Stimulated activated CD4-positive, alpha-beta T cell treated with anti-CD3 and anti-CD28 coated beads, Interleukin-4, amount 100 ng/mL, for 48 hours (primary cell): ENCODE results near the gene SVEP1.
"Not testable (repeated sequence)": the region's sequence is repeated elsewhere in the genome, so short reads cannot be mapped to it uniquely, and the experiment has no call there.

Experiments
- DNase-seq, 2 donors: peaks; one replicate each; pipeline ENCODE4 v3.0.0-alpha.2; 2020; ENCODE audit warnings: low read depth in 2 of 2

The SVEP1 gene

DNA sequence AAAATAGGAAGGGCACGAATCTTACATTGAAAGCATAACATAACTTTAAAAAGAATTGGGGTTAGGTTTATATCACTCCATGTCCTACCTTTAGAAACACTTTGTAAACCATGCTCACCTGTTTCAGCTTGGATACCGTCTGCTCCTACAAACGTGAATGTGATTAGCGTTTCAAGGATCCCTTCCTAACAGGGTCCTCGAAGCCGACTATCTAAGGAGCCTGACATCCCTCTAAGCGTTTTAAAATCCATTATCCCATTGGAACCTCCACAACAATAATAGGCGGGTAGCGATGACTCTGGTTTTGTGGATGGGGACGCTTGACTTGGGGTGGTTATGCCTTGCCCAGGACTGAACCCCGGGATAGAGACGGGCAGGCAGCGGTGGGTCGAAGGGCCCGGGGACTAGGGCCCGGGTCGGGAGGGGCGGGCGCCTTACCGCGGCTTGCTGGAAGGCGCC, 937 bp downstream of the SVEP1 start:
- DNase-seq, result no peak

DNA sequence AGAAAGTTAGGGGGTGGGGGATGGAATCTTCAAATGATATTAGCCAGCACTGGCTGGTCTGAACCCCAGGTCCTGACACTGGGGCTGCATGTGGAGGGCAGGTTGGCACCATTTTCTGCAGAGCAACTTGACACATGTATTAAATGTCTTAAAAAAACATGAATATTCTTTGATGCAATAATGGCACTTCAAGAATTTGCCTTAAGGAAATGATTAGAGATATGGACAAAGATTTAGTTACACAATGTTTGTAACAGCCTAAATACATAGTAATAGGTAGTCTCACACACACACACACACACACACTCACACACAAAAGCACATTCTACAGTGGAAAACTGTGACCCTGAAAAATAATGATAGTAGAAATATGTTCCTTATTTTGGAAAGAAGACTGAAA, 3.6 kb downstream of the SVEP1 start:
- DNase-seq, result no peak

- no peak for DNase-seq
Observed at GRCh38 chr9:110575169-110575568, 4.4 kb downstream of the SVEP1 start.

GRCh38 chr9:110573305-110573704, 6.2 kb downstream of the SVEP1 start:
- no peak for DNase-seq

DNA sequence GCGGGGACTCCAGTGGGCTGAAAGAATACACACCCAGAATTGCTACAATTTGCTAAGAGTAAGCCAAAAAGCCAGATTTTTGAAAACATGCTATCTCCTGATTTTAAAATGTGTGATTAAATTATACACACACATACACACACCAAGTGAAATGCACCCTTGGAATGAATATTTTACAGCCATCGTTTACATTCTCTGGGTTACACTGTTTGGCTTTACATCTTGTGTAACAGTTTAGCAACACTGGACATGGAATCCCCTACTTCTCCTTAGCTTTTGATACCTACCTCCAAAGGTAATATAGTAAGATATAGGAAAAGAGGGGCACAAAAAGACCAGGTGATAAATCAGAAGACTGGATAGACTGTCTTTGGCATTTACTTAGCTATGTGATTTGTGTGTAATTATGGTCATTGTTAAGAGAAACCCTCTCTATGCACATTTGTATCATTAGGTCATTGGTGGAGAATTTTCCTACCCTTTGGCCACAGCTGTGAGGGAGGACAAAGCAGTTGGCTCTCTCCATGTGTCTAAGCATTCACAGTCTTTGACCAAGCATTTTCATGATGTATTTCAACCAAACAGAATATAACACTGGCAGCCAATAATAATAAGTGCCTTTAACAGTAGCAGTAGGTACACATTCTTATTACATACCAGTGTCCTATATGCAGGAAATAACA, 7.6 kb downstream of the SVEP1 start:
- no peak for DNase-seq

- no peak for DNase-seq
Observed at GRCh38 chr9:110566156-110566555, 13.4 kb downstream of the SVEP1 start.

GRCh38 chr9:110561826-110562225, 17.7 kb downstream of the SVEP1 start:
- no peak for DNase-seq

GRCh38 chr9:110559869-110560268, 19.7 kb downstream of the SVEP1 start:
- DNase-seq, result no peak

GRCh38 chr9:110555551-110556331, 23.8 kb downstream of the SVEP1 start:
- DNase-seq, result no peak

GRCh38 chr9:110546411-110546871, 33.1 kb downstream of the SVEP1 start:
- no peak for DNase-seq

- DNase-seq, result no peak
Observed at GRCh38 chr9:110545705-110546104, 33.8 kb downstream of the SVEP1 start.

DNA sequence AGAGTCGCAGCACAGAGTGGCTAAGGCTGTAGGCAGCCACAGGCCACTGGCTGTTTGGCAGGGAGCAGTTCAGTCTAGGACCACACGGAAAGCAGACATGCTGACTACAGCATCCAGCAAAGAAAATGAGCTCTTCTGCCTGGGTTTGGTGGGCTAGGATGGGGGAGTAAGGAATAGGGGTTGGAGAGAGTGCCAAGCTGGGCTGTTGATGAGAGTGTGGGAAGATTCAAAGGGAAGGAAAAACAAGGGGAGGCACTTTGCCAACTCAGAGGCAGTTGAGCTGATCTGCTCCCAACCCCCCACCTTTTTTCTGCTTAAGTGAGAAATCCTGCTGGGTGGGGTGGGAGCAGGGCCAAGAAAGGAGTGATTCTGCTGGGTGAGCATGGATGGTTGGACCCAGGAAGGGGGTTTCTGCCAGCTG, 35.9 kb downstream of the SVEP1 start:
- DNase-seq, result no peak

GRCh38 chr9:110541950-110542349, 37.6 kb downstream of the SVEP1 start:
- no peak for DNase-seq

GRCh38 chr9:110538647-110539041, 40.9 kb downstream of the SVEP1 start:
- no peak for DNase-seq

- DNase-seq, result no peak
Observed at GRCh38 chr9:110537841-110538646, 41.5 kb downstream of the SVEP1 start.

DNA sequence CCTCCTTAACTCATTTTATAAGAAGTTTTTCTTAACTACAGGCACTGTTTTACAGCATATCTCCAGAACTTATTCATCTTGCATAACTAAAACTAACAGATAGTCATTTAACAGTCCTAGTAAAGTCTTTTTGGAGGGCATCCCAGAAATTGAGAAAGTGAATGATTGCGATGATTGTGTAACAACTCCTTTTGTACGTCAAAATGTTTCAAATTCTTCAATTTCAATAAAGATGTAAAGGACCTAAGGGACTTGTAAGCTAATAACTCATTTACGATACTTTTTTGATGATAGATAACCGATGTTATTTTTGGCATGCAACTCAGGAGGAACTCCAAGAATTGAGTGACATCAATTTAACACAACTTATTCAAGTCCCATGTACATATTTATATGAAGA, 42.7 kb downstream of the SVEP1 start:
- no peak for DNase-seq

GRCh38 chr9:110534162-110534561, 45.4 kb downstream of the SVEP1 start:
- DNase-seq, result not testable (repeated sequence)

DNA sequence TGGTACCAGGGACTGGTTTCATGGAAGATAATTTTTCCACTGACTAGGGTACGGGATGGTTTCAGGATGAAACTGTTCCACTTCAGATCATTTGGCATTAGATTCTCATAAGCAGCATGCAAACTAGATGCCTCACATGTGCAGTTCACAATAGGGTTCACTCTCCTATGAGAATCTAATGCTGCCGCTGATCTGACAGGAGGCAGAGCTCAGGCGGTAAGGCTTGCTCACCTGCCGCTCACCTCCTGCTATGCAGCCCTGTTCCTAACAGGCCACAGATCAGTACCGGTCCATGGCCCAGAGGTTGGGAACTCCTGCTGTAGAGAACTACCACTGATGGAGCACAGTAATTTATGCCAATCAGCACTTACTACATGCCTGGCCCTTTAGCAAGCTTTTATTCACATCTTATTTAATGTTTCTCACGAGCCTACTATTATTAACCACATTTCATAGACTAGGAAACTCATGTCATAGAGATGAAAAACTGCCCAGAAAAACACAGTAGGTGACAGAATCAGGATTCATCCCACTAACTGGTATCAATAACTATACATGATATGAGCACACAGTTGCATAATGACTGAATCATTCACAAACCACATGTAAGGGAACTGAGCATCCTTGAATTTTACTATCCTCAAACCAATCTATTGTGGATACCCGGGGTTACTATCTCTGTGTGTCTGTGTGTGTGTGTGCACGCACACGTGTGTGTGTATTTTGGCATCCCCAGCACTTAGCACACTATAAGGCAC, 46.5 kb downstream of the SVEP1 start:
- no peak for DNase-seq

GRCh38 chr9:110531776-110532175, 47.8 kb downstream of the SVEP1 start:
- no peak for DNase-seq

DNA sequence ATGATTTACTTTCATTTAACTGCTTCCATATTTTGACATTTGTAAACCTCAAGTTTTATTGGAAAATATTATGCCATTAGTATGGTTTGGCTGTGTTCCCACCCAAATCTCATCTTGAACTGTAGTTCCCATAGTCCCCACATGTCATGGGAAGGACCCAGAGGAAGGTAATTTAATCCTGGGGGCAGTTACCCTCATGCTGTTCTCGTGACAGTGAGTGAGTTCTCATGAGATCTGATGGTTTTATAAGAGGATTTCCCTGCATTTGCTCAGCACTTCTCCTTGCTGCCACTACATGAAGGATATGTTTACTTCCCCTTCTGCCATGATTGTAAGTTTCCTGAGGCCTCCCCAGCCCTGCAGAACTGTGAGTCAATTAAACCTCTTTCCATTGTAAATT, 48.3 kb downstream of the SVEP1 start:
- DNase-seq, result not testable (repeated sequence)

DNA sequence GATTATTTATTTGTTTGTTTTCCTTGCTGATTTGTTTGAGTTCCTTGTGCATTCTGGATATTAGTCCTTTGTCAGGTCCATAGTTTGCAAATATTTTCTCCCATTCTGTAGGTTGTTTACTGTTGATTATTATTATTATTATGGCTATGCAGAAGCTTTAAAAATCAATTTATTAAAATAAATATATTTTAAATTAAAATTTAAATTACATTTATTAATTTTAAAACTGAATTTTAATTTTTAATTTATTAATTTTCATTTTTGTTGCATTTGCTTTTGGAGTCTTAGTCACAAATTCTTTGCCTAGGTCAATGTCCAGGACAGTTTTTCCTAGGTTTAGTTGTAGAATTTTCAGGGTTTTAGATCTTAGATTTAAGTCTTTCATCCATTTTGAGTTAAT, 50.9 kb downstream of the SVEP1 start:
- DNase-seq, result no peak

- no peak for DNase-seq
Observed at GRCh38 chr9:110526426-110526825, 53.1 kb downstream of the SVEP1 start.
